Measurements from ENCODE around the gene DHX58. TPM values are rescaled to one million over a fixed set of nuclear protein-coding genes. Genes with fewer than 3 reads are reported as not detected.

Gene DHX58
- total RNA-seq (10 to 100 TPM in 6 of 7 donors, 1 to 10 TPM in 1; 8.6 to 24.6 (median 19.3) TPM), polyA plus RNA-seq (10 to 100 TPM; 10.3 to 22.2 TPM)
- long read RNA-seq, donor 1, transcript DHX58-201 (14 exons, 2,617 nt): major isoform, 18 of 53 reads
- long read RNA-seq, donor 1, partial matches to known transcripts: 13 of 53 reads
- long read RNA-seq, donor 1, other reads (novel, unspliced or antisense): 21 of 53 reads
- long read RNA-seq, donor 2: 0 reads
- long read RNA-seq, donor 3, transcript DHX58-201 (14 exons, 2,617 nt): major isoform, 10 of 22 reads
- long read RNA-seq, donor 3, partial matches to known transcripts: 7 of 22 reads
- long read RNA-seq, donor 3, other reads (novel, unspliced or antisense): 5 of 22 reads

DNA sequence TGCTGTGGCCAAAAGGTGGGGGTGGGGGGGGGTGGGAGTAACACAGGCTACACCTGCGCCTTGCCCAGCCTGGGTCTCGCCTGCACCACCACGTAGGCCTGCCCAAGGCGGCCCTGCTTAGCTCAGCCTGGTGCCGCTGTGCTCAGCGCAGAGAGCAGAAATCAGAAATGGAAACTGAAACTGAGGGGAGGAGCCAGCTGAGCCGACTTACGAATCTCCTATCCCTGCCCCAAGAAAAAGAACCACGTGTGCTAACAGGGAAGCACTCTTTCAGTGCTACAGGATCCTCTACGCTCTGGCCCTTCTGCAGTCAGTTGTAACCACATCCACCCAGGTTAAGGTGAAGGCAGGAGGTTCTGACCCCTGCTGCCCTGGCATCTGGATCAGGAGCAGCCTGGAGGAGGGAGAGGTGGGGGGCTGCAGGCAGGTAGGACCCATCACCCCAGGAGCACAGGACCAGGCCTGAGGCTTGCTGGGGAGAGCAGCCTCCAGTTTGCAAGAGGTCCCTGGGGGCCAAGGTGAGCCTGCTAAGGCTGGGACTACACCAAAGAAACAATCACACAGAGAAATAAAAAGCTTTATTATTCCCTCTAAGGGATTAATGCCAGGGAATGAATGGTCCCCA, at the start of gene DHX58:
DHX58 (minus strand) TSS at position 163 of the 625 bp plus-strand sequence. CDS start 822 bp downstream, outside the sequence.
- intact Hi-C loops (cut with DNase I): loop anchor here in 3 of 4 donors (5.0 to 10.0 kb wide), 4 partner anchors 40 to 148 kb away; partner anchors contain the start of gene CNP (in 1 of the 3)
- 0 to 1% (median 1%) methylated on average over 10 of the region's 10 CpGs for WGBS, 3 donors
- DNase-seq: peak; percentile 72 to 81 (median 78)

DNA sequence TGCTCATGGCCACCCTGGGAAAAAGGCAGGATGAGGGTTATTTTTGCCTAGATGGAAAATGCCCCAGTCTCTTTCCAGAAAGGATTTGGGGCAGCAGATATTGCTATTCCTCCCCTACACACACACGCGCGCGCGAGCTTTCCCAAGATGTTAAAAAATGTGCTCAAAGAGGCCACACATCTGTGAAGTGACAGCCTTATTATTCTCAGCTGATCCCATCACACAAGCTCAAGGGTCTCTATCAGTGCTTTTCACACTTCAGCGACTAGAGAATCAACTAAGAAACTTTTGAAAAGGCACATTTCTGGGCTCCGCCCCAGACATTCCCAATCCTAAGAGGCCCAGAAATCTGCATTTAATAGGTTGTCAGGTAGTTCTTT, 48.0 kb upstream of the DHX58 start:
- WGBS, 3 donors: 84 to 88% (median 86%) methylated on average over 7 of the region's 7 CpGs
- H3K36me3 ChIP-seq: no peaks in the 10 kb centered on the region
- H3K4me3 ChIP-seq: no peak overlapping the region
- intact Hi-C loops (cut with DNase I): no loop called here
- no peak overlapping the region for H3K27ac ChIP-seq
- H3K4me1 ChIP-seq (ENCODE audit: insufficient read depth): no peaks in the 10 kb centered on the region
- DNase-seq: no peak
- no peaks in the 10 kb centered on the region for H3K9me3 ChIP-seq
- no peak for TF ChIP-seq EP300 (IDR thresholded peaks at IDR 0.05)
- TF ChIP-seq, protein P1, sequence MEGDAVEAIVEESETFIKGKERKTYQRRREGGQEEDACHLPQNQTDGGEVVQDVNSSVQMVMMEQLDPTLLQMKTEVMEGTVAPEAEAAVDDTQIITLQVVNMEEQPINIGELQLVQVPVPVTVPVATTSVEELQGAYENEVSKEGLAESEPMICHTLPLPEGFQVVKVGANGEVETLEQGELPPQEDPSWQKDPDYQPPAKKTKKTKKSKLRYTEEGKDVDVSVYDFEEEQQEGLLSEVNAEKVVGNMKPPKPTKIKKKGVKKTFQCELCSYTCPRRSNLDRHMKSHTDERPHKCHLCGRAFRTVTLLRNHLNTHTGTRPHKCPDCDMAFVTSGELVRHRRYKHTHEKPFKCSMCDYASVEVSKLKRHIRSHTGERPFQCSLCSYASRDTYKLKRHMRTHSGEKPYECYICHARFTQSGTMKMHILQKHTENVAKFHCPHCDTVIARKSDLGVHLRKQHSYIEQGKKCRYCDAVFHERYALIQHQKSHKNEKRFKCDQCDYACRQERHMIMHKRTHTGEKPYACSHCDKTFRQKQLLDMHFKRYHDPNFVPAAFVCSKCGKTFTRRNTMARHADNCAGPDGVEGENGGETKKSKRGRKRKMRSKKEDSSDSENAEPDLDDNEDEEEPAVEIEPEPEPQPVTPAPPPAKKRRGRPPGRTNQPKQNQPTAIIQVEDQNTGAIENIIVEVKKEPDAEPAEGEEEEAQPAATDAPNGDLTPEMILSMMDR (IDR thresholded peaks at IDR 0.05): no peak
- no peak for TF ChIP-seq POLR2A (IDR thresholded peaks at IDR 0.05)
- H3K27me3 ChIP-seq: no peaks in the 10 kb centered on the region

More for the DNA sequence above, at the start of gene DHX58:
- no peaks in the 10 kb centered on the region for H3K36me3 ChIP-seq
- TF ChIP-seq EP300 (IDR thresholded peaks at IDR 0.05): no peak
- peak; percentile 70 for TF ChIP-seq POLR2A (IDR thresholded peaks at IDR 0.05)
- no peaks in the 10 kb centered on the region for H3K9me3 ChIP-seq
- H3K27me3 ChIP-seq: no peaks in the 10 kb centered on the region
- H3K4me1 ChIP-seq (ENCODE audit: insufficient read depth): peaks cover 10% of the 10 kb centered on the region
- H3K4me3 ChIP-seq: peak within 1 kb of the TSS; percentile 55
- peak within 1 kb of the TSS; percentile 72 to 88 for H3K27ac ChIP-seq

DNA sequence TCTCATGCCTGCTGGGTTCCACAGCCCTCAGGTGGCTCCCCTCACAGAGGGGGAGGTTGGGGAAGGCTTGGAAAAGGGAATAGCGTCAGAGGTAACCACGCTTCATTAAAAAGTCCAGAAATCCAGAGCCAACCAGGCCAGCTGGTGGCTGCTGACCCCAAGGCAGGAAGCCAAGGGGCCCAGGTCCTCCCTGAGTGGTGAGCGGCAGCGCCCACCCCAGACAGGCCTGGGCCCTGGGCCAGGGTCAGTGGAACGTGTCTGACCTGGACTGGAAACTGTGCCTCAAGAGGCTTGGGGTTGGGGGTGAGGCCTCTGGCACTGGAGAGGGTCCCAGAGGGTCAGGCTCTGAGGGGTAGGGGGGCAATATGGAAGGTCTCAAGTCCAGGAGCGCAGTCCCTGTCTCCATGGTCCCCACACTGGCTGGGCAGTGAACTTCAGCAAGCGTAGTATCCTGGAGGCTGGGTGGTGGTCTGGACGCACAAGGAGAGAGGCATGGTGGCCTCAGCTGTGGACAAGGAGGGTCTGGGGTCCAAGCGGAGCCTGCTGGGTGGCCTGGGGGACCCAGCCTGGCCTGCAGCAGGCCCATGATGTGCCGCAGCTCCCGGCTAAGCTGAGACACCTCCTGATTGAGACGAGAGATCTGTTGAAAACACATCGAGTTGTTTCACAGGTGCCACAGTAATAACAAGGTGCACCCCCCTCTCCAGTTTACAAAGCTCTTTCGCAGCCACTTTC, 47.4 kb upstream of the DHX58 start:
- Histone ChIP-seq H3K4me3 (no peak overlapping the region), H3K36me3 (no peaks in the 10 kb centered on the region), H3K4me1 (ENCODE audit: insufficient read depth) (peaks cover 2% of the 10 kb centered on the region), H3K27ac (no peak overlapping the region), H3K9me3 (no peaks in the 10 kb centered on the region), H3K27me3 (no peaks in the 10 kb centered on the region)
- 59 to 62% (median 60%) methylated on average over 14 of the region's 14 CpGs for WGBS, 3 donors
- TF ChIP-seq, protein P1 (IDR thresholded peaks at IDR 0.05): no peak
- TF ChIP-seq POLR2A (IDR thresholded peaks at IDR 0.05) (no peak), EP300 (IDR thresholded peaks at IDR 0.05) (no peak)
- intact Hi-C loops (cut with DNase I): no loop called here
- no peak for DNase-seq

DNA sequence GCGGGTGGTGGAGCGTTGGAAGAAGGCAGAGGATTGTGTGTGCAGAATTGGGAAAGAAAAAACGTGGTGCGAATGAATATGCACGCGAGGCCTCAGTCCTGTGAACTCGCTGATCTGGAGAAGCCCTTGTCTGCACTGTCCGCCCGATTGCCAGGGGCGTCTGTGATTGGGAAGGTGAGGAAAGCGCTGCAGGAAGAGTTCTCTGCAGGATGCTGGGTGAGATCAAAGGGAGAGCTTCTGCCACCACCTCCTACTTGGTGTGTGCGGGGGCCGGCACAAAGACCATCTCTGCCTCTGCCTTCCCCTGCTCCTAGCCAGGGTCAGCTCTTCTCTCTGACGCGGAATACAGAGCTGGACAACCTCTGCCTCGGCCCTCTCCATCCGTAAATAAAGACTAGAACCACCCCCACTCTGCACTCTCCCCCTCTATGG, 43.1 kb upstream of the DHX58 start:
- TF ChIP-seq EP300 (IDR thresholded peaks at IDR 0.05): no peak
- TF ChIP-seq POLR2A (IDR thresholded peaks at IDR 0.05): no peak
- TF ChIP-seq, protein P1 (IDR thresholded peaks at IDR 0.05): no peak
- Histone ChIP-seq H3K36me3 (no peaks in the 10 kb centered on the region), H3K4me1 (ENCODE audit: insufficient read depth) (peaks cover 5% of the 10 kb centered on the region), H3K4me3 (peak overlapping the region; percentile 94), H3K27ac (no peak overlapping the region), H3K9me3 (no peaks in the 10 kb centered on the region), H3K27me3 (no peaks in the 10 kb centered on the region)
- no peak for DNase-seq
- 18 to 25% (median 21%) methylated on average over 17 of the region's 17 CpGs for WGBS, 3 donors
- intact Hi-C loops (cut with DNase I): no loop called here
